Measurements from ENCODE around the gene CASK.

CASK gene

GRCh38 chrX:41600291-41600690 lies 323.1 kb downstream of the CASK start:
- H4K20me1 ChIP-seq (ENCODE audit: insufficient read depth, low read length), result no peaks in the 10 kb centered on the region
- TF ChIP-seq EZH2 (optimal IDR thresholded peaks at IDR 0.05; ENCODE audit: low read depth, low read length) (no peak), EZH2phosphoT487 (IDR thresholded peaks at IDR 0.05; ENCODE audit: low read length) (no peak), CTCF (IDR thresholded peaks at IDR 0.05; ENCODE audit: low read length) (no peak)
- H3K36me3 ChIP-seq (replicated peaks; ENCODE audit: insufficient read depth, low read length), result no peaks in the 10 kb centered on the region
- H3F3A ChIP-seq (ENCODE audit: insufficient read depth, low read length), result no peaks in the 10 kb centered on the region
- H3K4me1 ChIP-seq (ENCODE audit: low read length), result no peaks in the 10 kb centered on the region
- H2AFZ ChIP-seq (ENCODE audit: low read length), result no peak overlapping the region
- no peak overlapping the region for H3K9ac ChIP-seq (ENCODE audit: low read length)
- H3K27ac ChIP-seq (ENCODE audit: low read length), result no peak overlapping the region
- H3K9me3 ChIP-seq (replicated peaks; ENCODE audit: insufficient read depth, low read length), result no peaks in the 10 kb centered on the region
- DNase-seq, result no peak
- no peaks in the 10 kb centered on the region for H3K79me2 ChIP-seq (ENCODE audit: low read length)
- H3K9me2 ChIP-seq (replicated peaks; ENCODE audit: insufficient read depth, low read length), result no peaks in the 10 kb centered on the region
- H3K4me2 ChIP-seq (ENCODE audit: low read depth, low read length), result no peak overlapping the region
- H3K27me3 ChIP-seq (replicated peaks; ENCODE audit: insufficient read depth, low read length), result no peaks in the 10 kb centered on the region
- no peak overlapping the region for H3K4me3 ChIP-seq (ENCODE audit: low read length)

- no peak overlapping the region for H3K27ac ChIP-seq (ENCODE audit: low read length)
- no peak overlapping the region for H3K9ac ChIP-seq (ENCODE audit: low read length)
- TF ChIP-seq CTCF (IDR thresholded peaks at IDR 0.05; ENCODE audit: low read length) (no peak), EZH2phosphoT487 (IDR thresholded peaks at IDR 0.05; ENCODE audit: low read length) (no peak), EZH2 (optimal IDR thresholded peaks at IDR 0.05; ENCODE audit: low read depth, low read length) (no peak)
- no peak overlapping the region for H3K4me3 ChIP-seq (ENCODE audit: low read length)
- H3K9me2 ChIP-seq (replicated peaks; ENCODE audit: insufficient read depth, low read length), result no peaks in the 10 kb centered on the region
- H3F3A ChIP-seq (ENCODE audit: insufficient read depth, low read length), result no peaks in the 10 kb centered on the region
- H3K9me3 ChIP-seq (replicated peaks; ENCODE audit: insufficient read depth, low read length), result no peaks in the 10 kb centered on the region
- H4K20me1 ChIP-seq (ENCODE audit: insufficient read depth, low read length), result no peaks in the 10 kb centered on the region
- no peak overlapping the region for H3K4me2 ChIP-seq (ENCODE audit: low read depth, low read length)
- no peak overlapping the region for H2AFZ ChIP-seq (ENCODE audit: low read length)
- no peaks in the 10 kb centered on the region for H3K27me3 ChIP-seq (replicated peaks; ENCODE audit: insufficient read depth, low read length)
- no peaks in the 10 kb centered on the region for H3K36me3 ChIP-seq (replicated peaks; ENCODE audit: insufficient read depth, low read length)
- DNase-seq, result no peak
- H3K79me2 ChIP-seq (ENCODE audit: low read length), result no peaks in the 10 kb centered on the region
- no peaks in the 10 kb centered on the region for H3K4me1 ChIP-seq (ENCODE audit: low read length)
These were observed 323.8 kb downstream of the CASK start for GRCh38 chrX:41599507-41599906.

GRCh38 chrX:41596596-41596995 lies 326.8 kb downstream of the CASK start:
- Histone ChIP-seq H3K27ac (ENCODE audit: low read length) (no peak overlapping the region), H3K9me3 (replicated peaks; ENCODE audit: insufficient read depth, low read length) (no peaks in the 10 kb centered on the region), H3K4me2 (ENCODE audit: low read depth, low read length) (no peak overlapping the region), H3K9ac (ENCODE audit: low read length) (no peak overlapping the region), H3F3A (ENCODE audit: insufficient read depth, low read length) (no peaks in the 10 kb centered on the region), H3K4me3 (ENCODE audit: low read length) (no peak overlapping the region), H3K27me3 (replicated peaks; ENCODE audit: insufficient read depth, low read length) (no peaks in the 10 kb centered on the region), H3K36me3 (replicated peaks; ENCODE audit: insufficient read depth, low read length) (no peaks in the 10 kb centered on the region), H3K79me2 (ENCODE audit: low read length) (no peaks in the 10 kb centered on the region), H2AFZ (ENCODE audit: low read length) (no peak overlapping the region), H3K9me2 (replicated peaks; ENCODE audit: insufficient read depth, low read length) (no peaks in the 10 kb centered on the region), H3K4me1 (ENCODE audit: low read length) (no peaks in the 10 kb centered on the region), H4K20me1 (ENCODE audit: insufficient read depth, low read length) (no peaks in the 10 kb centered on the region)
- TF ChIP-seq EZH2phosphoT487 (IDR thresholded peaks at IDR 0.05; ENCODE audit: low read length), result no peak
- TF ChIP-seq EZH2 (optimal IDR thresholded peaks at IDR 0.05; ENCODE audit: low read depth, low read length), result no peak
- no peak for TF ChIP-seq CTCF (IDR thresholded peaks at IDR 0.05; ENCODE audit: low read length)
- no peak for DNase-seq
